Right lung (tissue), 5 donors: ENCODE results near the gene MRPS22. TPM values are rescaled to one million over a fixed set of nuclear protein-coding genes. Genes with fewer than 3 reads are reported as not detected.
"Not testable (repeated sequence)": the region's sequence is repeated elsewhere in the genome, so short reads cannot be mapped to it uniquely, and the experiment has no call there.

Experiments
- DNase-seq, 2 donors: peaks; one replicate each; pipeline ENCODE4 v3.0.0-alpha.2; 2013
- polyA plus RNA-seq, 5 donors: library from polyadenylated mRNA; unstranded; fragments of 120-200 nt; gene quantifications; one replicate each; pipeline versions ENCODE4 v1.2.1 to v1.2.3, GENCODE V29; 2013; ENCODE audit warnings: inconsistent platforms in 1 of 5, low replicate concordance in 1 of 5; ENCODE audit not compliant: insufficient read length in 5 of 5, insufficient read depth in 1 of 5

The MRPS22 gene
- polyA plus RNA-seq, 5 donors, result 48.0 to 61.4 (median 53.7) TPM

DNA sequence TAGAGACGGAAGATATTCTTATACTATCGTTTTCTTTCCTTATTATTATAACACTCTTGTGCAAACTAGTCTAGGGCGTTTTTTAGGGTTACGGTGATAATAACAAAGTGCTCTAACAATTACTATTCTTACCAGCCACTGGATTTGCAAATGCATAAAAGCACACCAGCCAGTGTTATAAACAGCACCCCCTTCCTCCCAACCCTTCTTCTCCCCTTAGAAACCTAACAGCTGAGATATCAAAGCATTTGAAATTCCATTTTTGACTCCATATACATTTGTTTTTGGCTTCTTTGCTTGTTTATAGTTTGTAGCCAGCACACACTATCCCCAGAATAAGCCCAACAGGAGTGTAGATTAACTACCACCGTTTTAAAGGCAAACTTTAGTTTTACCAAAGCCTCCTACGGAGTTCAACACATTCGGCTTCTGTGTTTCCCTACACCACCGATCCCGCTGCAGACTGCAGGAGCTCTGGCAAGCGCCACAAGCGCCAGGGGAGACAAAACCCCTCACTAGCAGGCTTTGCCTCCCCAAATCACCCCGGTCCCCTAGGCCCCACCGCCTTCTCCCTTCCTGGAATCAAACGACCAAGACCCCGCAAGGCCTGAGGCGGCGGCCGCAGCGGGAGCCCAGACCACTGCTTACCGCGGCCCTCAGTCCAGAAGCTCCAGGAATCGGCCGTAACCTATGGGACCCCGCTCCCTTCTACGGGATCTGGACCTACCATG is 45.2 kb downstream of the MRPS22 start:
- no peak for DNase-seq

DNA sequence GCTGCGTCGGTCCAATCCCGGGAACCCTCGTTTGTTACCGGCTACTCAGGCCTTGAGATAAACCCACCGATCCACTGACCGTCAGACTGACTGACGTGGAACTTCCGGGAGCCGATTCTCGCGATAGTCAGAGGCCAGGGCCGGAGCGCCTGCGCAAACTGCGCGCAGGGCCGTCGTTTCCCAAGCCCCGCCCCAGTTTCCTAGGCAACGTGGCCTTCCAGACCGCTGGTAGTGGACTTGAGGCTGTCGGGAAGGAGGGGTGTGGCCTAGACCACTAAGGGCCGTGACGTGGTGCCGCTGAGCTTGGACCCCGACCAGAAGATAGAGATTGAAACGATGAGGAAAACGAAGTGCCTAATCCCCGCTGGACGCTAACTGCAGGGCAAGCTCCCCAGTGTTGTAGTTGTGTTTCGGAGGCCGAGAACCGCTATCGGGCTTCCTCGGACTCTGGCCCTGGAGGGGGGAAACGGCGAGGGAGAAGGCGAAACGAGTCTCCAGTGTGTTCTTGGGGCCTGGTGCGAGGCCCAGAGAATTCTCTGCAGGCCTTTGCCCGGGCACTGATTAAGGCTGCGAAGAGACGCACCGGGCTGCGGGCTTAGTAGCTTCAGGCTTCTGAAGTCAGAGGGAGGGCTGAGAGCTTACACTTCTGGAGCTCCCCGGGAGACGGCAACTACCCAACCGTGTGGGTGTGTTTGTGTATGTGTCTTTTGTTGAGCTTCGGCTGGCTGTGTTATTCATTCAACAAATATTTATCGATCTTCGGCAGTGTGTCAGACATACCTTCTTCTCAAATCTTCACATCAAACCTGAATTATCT is 45.9 kb downstream of the MRPS22 start, which contains the start of gene COPB2:
COPB2 (minus strand) TSS at position 96 of the 817 bp plus-strand sequence. CDS start 97 bp downstream, outside the sequence.
- peak; percentile 100 for DNase-seq

DNA sequence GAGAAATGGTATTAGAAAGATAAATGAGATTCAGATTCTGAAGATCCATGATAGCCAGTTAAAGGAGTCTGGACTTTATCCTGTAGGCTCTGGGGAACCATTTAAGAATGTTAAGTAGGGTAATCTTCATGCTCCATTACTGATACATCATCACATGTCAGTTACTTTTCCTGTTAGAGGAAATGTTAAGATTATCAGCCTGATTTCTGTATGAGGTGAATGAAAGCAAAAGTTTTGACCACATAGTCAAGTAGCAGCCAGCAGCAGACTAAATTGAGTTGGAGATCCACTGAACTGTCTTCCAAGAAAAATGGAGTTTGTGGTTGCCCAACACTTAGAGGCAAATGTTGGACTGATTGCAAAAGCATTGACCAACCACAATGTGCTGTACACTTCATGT is 50.3 kb downstream of the MRPS22 start:
- DNase-seq, result no peak

DNA sequence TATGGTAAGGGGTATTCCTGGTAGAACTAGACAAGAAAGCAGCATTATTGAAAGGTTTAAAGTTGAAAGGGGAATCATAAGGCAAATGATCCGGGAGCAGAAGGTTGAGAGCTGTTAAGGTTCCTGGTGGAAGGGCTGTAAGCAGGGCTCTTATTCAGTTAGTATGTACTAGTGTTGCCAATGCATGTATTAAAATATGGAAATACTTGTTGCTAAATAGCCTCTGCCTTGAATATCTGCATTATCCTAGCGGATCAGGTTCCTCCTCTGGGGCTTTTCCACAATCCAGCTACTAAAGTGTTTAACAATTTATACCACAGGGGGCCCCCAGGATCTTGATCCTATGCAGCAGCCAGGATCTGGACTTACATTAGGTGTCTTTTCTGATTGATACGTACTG is 52.9 kb downstream of the MRPS22 start:
- DNase-seq, result no peak

DNA sequence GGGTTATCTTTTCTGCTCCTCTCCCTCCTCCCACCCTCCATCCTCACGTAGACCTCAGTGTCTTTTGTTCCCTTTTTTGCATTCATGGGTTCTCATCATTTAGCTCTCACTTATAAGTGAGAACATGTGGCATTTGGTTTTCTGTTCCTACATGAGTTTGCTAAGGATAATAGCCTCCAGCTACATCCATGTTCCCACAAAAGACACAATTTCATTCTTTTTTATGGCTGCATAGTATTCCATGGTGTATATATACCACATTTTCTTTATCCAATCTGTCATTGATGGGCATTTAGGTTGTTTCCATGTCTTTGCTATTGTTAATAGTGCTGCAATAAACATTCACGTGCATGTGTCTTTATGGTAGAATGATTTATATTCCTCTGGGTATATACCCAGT is 57.3 kb downstream of the MRPS22 start:
- DNase-seq, result not testable (repeated sequence)

Other genes with a start within 250 kb of the MRPS22 start
- gene COPB2, start 45.6 kb downstream of the MRPS22 start, polyA plus RNA-seq, result 100 to 1,000 TPM; 130 to 164 (median 155) TPM
- 1 to 10 TPM in 1 of 5 donors, under 1 TPM in 4; 0.51 to 1.0 (median 0.88) TPM for gene RBP2, start 132.5 kb downstream of the MRPS22 start, polyA plus RNA-seq
- gene RBP1, start 195.7 kb downstream of the MRPS22 start, polyA plus RNA-seq, result 100 to 1,000 TPM; 234 to 328 (median 256) TPM